SIG-M5 (cell line): ENCODE results near the gene TP53I13.

Source experiments
- DNase-seq: peaks from one replicate; lab custom pipeline; 2025; lab: John Stamatoyannopoulos, UW

The TP53I13 gene

DNA sequence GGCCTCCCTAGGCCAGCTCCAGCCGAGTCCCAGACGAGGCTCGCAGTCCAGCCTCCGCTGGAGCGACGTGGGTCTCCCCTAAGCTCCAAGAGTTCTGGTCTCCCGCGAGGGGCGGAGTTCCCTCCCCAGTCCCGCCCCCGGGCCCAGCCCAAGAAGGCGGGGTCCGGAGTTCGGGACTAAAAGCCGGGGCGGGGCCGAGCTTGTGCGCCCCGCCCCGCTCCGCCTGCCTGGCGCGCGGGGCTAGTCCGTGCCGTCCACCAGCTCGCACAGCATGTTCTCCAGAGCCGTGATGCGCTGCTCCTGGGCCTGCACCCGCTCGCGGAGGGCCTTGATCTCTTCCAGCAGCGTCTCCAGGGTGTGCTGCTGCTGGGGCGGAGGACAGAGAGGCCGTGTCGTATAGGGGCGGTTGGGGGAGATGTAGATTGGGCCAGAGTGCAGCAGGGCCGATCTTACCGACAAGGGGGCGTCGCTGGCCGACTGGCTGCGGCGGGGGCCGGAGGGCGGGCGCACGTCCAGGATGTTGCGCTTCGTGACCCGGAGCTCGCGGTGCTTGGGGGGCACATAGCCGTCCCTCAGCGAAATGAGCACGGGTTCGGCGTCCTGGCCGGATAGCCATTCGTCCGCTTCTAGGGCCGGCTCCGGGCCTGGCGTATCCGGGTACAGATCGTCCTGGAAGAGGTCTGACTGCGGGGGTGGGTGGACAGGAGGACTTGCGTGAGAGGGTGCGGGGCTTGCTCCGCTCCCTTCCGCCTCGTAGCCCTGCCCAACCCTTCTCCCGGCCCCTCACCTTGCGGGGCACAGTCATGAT lies 47.2 kb downstream of the TP53I13 start:
- DNase-seq = no peak

DNA sequence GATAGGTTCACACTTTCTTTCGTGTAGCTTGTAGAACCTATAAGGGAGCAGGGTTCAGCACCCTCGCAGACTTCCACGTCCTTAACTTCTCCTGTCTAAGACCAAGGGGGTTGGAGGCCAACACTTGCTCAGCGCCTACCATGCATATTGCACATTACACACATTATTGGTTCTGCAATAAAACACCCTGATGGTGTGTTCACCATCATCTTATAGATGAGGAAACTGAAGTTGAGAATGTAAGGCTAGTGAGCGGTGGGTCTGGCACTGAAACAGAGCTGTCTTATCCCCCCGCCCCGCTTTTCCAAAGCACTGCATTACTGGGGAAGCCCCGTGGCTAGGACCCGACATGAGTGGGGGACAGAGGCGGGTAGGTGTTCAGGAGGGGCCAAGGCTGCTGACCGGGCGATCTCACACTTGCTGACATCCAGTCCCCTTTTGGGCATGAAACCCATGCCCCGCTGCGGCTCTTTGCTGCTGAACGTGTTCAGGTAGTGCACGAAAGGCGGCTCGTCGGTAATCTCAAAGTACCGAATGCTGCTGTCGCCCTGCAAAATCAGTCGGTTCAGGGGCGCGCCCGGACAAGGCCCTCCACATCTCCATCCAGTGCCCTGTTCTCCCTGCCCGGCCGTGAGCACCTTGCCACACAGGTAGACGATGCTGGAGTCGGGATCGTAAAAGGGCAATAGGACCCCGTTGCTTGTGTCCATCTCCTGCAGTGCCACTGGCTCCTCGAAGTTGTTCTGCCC lies 48.0 kb downstream of the TP53I13 start:
- no peak for DNase-seq

DNA sequence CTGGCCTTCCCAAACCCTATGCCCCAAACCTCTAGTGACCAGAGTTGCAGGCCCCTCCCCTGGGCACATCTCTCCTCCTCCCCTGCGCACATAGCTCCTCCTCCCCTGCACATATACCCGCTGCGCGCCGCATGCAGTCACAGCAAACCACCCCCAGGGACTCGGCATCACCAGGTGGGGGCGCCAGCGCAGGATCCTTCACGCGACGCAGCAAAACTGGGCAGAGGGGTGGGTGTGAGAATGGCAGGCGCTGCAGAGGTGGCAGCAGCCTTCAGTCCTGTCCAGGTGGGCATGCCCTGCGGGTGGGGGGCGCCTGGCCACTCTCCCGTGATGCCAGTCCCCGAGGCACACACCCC lies 48.6 kb downstream of the TP53I13 start:
- DNase-seq = peak; percentile 77

DNA sequence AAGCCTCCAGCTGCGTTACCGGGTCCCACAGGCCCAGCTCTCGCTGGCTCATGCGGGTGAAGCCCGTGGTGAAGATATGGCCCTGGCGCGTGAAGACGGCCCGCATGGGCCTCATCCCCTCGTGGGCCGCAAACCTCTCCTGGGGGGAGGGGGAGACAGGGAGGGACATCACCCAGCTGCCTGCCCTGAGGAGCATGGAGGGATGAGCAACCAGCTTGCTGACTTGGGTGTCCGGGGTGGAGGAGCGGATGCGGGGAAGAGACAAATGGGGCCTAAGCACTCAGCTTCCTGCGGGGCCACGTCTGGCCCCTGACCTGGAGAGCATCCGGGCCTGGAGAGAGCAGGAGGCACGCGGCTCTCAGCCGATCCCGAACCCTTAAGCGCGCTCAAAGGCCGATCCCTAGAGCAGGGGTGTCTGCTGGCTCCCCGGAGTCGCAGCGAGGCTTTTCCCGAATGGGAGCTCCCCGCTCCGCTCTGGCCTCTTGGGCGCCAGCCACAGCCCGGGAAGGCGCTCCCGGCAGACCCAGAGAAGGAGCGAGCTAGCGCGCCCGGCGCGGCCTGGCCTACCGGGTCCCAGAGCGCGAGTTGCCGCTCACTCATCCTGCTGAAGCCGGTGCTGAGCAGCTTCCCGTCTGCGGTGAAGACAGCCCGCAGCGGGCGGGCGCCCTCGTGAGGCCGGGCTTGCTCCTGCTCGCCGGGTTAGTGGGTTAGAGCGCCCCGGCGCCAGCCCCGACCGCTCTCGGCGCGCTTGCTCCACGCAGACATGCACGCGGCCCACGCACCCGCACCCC lies 49.2 kb downstream of the TP53I13 start:
- no peak for DNase-seq

DNA sequence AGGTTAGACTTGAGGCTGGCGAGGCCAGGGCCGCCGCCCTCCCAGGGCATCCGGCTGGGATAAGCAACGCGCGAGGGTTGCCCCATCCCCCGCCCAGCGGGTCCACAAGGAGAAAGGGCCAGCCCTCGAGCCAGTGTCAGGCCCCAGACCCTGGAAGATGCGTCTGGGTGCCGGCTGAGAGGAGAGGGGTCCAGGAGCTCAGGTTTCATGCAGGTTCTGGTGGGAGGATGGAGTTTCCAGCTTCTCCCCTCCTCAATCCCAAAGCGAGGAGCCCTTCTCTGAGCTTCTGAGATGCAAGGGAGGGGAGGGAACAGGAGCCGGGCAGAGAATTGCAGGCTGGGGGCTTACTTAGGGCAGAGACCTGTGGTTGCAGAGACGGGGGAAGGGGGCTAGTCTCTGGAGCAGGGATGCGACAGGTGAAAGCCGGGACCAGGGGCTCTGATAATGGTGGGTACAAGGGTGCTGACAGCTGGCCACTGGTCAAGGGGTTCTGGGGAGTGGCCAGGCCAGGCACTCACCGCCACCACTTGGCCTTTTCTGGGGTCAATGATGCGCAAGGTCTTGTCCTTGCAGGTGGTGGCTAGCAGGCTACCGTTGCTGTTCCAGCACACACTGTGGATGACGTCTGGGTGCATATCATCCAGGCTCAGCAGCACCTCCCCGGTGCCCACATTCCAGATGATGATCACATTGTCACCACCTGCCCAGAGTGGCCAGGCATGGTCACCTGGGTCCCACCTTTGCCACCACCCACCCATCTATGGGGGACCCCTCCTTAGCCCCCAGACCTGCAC lies 50.0 kb downstream of the TP53I13 start:
- DNase-seq = no peak

DNA sequence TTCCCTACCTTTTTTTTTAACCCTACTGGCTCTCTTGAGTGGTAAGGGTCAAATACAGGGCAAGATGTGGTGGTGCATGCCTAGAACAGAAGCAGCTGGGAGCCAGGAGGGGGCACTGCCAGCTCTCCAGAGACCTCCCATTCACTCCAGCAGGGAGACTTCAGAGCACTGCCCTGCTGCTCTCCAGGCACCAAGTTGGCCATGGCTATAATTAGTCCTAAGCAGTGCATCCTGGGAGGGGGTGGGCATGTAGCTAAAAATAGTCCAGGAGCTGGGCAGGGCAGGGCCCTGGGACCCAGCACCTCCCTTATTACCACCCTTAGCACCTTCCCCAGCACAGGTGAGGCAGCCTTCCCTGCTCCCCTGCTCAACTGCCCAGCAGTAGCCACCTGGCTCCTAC lies 50.8 kb downstream of the TP53I13 start:
- no peak for DNase-seq

DNA sequence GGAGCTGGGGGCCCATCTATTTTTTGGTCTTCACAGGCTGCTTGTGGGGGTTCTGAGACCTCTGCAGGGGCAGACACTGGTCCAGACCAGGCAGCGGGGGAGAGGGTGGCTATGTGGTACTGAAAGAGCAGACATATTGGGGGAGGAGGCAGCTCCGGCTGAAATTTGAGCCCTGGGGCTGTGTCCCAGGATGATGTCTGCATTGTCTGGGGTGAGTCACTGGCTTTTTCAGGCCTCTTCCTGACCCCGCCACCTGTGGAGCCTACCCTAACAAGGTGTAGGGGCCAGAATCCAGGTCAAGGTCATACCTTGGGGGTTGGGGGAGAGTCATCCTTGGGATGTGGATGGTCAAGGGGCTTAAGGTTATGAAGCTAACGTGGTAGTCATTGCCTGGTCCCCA lies 51.8 kb downstream of the TP53I13 start:
- DNase-seq = no peak

DNA sequence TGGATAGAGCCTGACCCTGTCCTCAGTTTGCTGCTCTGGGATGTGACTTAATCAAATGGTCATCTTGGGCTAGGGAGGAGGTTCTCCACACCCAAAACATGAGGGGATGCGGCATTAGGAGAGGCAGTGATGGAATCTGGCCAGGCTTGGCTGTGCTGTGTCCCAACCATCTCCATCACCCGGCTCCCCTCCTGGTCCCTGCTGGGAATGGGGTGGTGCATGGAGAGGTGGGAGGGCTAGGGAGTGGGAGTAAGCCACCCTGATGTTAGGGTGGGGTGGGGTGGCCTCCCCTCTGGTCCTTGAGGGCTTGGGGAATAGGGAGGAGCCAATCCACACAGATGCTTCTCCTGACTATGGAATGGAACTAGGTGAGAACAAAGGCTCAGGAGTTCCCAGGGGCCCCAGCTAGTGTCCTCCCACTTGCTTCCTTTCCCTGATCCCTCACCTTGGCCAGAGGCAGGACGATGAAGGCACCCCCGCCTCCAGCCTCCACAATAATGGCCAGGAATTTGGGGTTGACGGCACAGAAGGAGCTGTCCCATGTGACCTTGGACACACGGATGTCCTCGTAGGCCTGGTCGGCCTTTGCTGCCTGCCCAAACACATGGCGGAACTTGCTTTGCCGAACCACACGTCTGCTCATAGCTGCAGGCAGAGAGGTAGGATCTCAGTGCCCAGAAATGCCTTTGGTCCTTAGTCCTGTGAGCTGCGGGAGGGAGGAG lies 52.4 kb downstream of the TP53I13 start:
- DNase-seq = no peak

DNA sequence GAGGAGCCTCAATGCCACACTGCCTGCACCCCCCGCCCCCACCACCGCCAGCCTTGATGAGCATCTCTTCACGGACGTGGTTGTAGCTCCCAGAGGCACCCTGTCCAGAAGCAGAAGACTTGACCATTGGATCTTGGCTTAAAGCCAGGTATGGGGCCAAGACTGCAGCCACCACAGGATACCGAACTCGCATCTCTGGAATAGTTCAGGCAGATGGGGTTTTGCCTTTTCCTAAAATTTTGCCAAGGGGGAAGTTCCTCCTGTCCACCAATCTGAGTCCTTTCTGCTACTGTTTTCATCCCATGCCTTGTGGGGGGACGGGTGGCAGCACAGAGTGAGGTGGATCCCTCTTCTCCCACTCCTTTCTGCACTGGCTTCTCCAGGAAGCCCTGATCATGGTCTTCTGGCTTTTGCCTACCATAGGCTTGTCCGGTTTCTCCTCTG lies 53.3 kb downstream of the TP53I13 start:
- DNase-seq = no peak
